Measurements from ENCODE around the gene CAMK4. TPM values are rescaled to one million over a fixed set of nuclear protein-coding genes. Genes with fewer than 3 reads are reported as not detected.

Gene CAMK4
- total RNA-seq, 4 donors from 2014 or later = 0.19 to 1.1 (median 0.56) TPM

GRCh38 chr5:111345731-111346130, 121.5 kb downstream of the CAMK4 start:
- TF ChIP-seq CTCF (IDR thresholded peaks at IDR 0.05; ENCODE audit: low read depth) = no peak

- no peak for TF ChIP-seq CTCF (IDR thresholded peaks at IDR 0.05; ENCODE audit: low read depth)
Observed at GRCh38 chr5:111347021-111347420, 122.8 kb downstream of the CAMK4 start.

- TF ChIP-seq CTCF (IDR thresholded peaks at IDR 0.05; ENCODE audit: low read depth) = no peak
Observed at GRCh38 chr5:111348661-111349329, 124.6 kb downstream of the CAMK4 start.

GRCh38 chr5:111349429-111349828, 125.2 kb downstream of the CAMK4 start:
- no peak for TF ChIP-seq CTCF (IDR thresholded peaks at IDR 0.05; ENCODE audit: low read depth)

GRCh38 chr5:111353035-111353434, 128.9 kb downstream of the CAMK4 start:
- no peak for TF ChIP-seq CTCF (IDR thresholded peaks at IDR 0.05; ENCODE audit: low read depth)

GRCh38 chr5:111360173-111360572, 136.0 kb downstream of the CAMK4 start:
- TF ChIP-seq CTCF (IDR thresholded peaks at IDR 0.05; ENCODE audit: low read depth) = no peak

- no peak for TF ChIP-seq CTCF (IDR thresholded peaks at IDR 0.05; ENCODE audit: low read depth)
Observed at GRCh38 chr5:111364992-111365391, 140.8 kb downstream of the CAMK4 start.
